Astrocyte of the spinal cord (primary cell): ENCODE results near the gene HOXB8.

ENCODE experiments used
- DNase-seq: peaks from one replicate; pipeline ENCODE4 v3.0.0; 2011; ENCODE audit warnings: low read depth, low spot score
- H3K4me3 ChIP-seq: 2 replicates; pipeline ENCODE4 v1.5.1; 2011; ENCODE audit warnings: low read depth, mild to moderate bottlenecking, low read length, moderate library complexity
- in situ Hi-C: cut with HindIII; loops from 2 replicates; pipeline ENCODE4 v1.10.0; 2017; ENCODE audit warnings: low sequenced_read_pairs
- TF ChIP-seq, protein P1 (sequence below): IDR thresholded peaks from 2 replicates; pipeline ENCODE4 v1.5.1; 2012; ENCODE audit warnings: low read depth, mild to moderate bottlenecking, low read length, inconsistent platforms

Gene HOXB8

GRCh38 chr17:48601539-48602425 lies 13.3 kb downstream of the HOXB8 start:
- H3K4me3 ChIP-seq = peak overlapping the region; percentile 57
- in situ Hi-C loops = no loop called here

GRCh38 chr17:48601207-48601538 lies 13.9 kb downstream of the HOXB8 start:
- H3K4me3 ChIP-seq = peak overlapping the region; percentile 57
- in situ Hi-C loops = no loop called here
- no peak for DNase-seq
- TF ChIP-seq, protein P1, sequence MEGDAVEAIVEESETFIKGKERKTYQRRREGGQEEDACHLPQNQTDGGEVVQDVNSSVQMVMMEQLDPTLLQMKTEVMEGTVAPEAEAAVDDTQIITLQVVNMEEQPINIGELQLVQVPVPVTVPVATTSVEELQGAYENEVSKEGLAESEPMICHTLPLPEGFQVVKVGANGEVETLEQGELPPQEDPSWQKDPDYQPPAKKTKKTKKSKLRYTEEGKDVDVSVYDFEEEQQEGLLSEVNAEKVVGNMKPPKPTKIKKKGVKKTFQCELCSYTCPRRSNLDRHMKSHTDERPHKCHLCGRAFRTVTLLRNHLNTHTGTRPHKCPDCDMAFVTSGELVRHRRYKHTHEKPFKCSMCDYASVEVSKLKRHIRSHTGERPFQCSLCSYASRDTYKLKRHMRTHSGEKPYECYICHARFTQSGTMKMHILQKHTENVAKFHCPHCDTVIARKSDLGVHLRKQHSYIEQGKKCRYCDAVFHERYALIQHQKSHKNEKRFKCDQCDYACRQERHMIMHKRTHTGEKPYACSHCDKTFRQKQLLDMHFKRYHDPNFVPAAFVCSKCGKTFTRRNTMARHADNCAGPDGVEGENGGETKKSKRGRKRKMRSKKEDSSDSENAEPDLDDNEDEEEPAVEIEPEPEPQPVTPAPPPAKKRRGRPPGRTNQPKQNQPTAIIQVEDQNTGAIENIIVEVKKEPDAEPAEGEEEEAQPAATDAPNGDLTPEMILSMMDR = no peak

More at GRCh38 chr17:48601539-48602425, 13.3 kb downstream of the HOXB8 start:
- TF ChIP-seq, protein P1 = no peak
- DNase-seq = no peak

DNA sequence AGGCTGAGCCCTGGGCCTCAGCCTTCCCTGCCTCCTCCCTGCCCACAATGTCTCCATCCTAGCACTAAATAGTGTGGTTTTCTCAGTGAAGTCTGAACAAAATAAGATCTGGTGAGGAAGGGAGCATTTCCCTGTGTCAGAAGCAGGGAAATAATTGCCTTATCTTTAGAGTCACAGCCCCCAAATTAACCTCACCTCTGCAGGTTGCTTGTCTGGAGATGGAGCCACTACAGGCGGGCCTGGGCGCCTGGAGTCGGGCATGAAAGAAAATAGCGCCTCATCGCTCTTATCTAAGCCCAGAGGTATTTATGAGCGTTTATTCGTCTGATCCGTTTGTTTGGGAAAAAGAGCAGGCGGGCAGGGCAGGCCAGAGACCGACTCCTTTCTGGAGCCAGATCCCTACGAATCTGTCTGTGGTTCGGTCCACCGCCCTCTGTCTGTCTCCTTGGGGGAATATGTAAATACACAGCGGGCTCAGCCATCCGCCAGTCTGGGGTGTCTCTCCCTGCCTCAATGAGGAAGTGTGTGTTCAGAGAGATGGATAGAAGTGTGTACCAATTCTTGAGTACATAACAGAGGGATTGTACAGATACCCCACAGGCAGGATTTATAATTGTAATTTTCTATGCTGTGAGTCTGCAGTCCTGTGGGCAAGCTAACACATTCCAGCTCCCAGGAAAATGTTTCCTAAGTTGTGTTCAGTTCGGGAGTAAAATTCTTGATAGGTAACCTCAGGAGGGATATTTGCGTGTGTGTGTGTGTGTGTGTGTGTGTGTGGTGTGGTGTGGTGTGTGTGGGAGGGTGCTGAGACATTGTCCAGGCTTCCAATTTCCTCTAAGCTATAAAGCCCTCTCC lies 14.6 kb downstream of the HOXB8 start:
- in situ Hi-C loops = no loop called here
- TF ChIP-seq, protein P1 = no peak
- H3K4me3 ChIP-seq = peak overlapping the region; percentile 57
- DNase-seq = peak; percentile 60

DNA sequence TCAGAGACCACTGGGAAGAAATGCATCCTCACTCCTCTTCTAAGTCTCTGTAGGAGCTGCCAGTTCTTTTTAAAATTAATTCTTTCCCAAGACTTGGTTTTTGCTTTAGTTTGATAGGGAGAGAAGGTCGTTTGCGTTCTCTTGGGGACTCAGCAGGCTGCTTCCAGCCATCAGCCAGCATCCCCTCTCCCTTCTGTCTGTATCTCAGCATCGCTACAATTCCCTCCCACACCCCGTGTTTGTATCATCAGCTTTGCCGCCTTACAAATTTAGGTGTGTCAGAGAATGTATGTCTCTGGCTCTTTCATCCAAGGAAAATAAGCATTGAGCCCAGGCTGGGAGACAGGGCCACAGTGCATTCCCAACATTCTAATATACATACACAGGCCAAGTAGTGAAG lies 15.7 kb downstream of the HOXB8 start:
- DNase-seq = no peak
- TF ChIP-seq, protein P1 = no peak
- peak overlapping the region; percentile 57 for H3K4me3 ChIP-seq
- in situ Hi-C loops = no loop called here

GRCh38 chr17:48598736-48599135 lies 16.4 kb downstream of the HOXB8 start:
- in situ Hi-C loops = no loop called here
- TF ChIP-seq, protein P1 = no peak
- no peak for DNase-seq
- H3K4me3 ChIP-seq = peak overlapping the region; percentile 57

- peak; percentile 91 for DNase-seq
- TF ChIP-seq, protein P1 = no peak
- in situ Hi-C loops = no loop called here
- H3K4me3 ChIP-seq = peak overlapping the region; percentile 57
These were observed 17.1 kb downstream of the HOXB8 start for GRCh38 chr17:48597778-48598631.
